GM18873 (cell line): ENCODE measurements around the gene E2F4.

Source experiments
- ATAC-seq: cut with Tn5 transposase; IDR thresholded peaks from one replicate; pipeline ENCODE4 v1.9.1; 2021; ENCODE audit warnings: mild to moderate bottlenecking, moderate library complexity, moderate number of reproducible peaks; ENCODE audit not compliant: unreplicated experiment, low FRiP score

E2F4 gene

GRCh38 chr16:67191995-67192681 lies at the start of gene E2F4:
TSS of gene E2F4 (plus strand) at chr16:67192155. CDS start at chr16:67192228, 73 bp downstream.
- peak; percentile 56 for ATAC-seq

GRCh38 chr16:67142342-67142741 lies 49.6 kb upstream of the E2F4 start:
- ATAC-seq: no peak

DNA sequence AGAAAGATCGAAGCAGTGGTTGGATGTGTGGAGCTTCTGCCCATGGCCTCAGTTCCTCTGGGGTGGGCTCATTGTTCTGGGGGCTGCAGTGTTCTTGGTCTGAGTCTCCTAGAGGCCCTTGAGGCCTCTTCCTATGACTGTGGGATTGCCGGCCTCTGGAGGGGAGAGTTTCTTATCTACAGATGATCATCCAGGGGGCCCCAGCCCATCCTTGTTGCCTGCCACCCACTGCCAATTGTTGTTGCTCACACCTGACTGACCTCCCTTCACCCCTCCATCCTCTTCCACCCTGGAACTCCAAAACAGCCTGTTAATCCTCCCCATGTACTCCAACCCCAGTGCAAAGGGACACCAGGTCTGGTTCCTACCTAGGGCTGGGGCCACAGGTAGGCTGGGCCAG lies 47.0 kb upstream of the E2F4 start:
- no peak for ATAC-seq

DNA sequence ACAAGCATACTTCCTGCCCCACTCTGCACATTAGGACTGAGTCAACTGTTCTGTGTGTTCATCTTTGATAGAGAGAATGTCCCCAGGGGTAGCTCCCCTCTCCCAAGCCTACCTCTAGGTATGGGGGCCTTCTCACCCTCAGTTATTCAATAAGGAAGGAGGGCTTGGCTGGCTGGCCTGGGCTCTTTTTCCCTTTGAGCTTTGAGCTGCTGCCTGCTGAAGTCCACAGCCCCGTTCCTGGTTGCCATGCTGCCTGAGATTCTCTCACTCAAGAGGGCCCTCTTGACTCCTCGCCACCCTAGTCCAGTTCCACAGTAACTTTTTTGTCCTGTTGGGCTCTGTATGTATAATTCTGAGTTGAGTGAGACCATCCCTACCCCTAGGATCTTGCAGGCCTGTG lies 46.2 kb upstream of the E2F4 start:
- no peak for ATAC-seq

- no peak for ATAC-seq
Observed at GRCh38 chr16:67146523-67147357, 45.2 kb upstream of the E2F4 start.

GRCh38 chr16:67147437-67148140 lies 44.4 kb upstream of the E2F4 start:
- ATAC-seq: no peak

GRCh38 chr16:67148221-67148620 lies 43.7 kb upstream of the E2F4 start:
- no peak for ATAC-seq

DNA sequence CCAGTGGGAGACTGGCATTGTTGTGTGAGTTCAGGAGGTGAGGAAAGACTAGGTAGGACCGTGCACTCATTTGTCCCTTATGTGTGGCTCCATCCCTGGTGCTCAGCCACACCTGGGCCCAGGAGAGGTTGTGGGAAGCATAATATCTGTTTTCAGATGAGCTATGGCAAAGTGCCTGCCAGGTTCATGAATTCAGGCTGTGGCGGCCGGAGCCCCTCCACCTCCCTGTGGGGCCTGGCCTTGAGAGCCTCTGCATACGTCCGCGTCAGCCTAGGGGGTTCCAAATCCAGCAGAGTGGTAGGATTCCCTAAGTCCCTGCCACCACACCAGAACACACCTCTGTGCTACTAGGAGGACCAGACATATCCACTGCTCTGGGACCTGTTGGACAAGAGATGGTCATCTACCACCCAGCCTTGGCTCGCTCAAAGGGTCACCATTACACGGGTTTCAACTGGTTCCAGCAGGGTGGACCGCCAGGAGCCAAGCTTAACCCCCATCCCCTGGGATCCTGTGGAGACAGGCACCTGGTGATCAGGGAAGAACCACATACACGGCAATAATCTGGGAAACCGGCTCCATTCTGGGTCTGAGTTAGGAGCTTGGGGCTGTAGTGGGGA lies 43.2 kb upstream of the E2F4 start:
- no peak for ATAC-seq

GRCh38 chr16:67149276-67150046 lies 42.5 kb upstream of the E2F4 start:
- ATAC-seq: no peak

- no peak for ATAC-seq
Observed at GRCh38 chr16:67150047-67150832, 41.7 kb upstream of the E2F4 start.

- ATAC-seq: no peak
Observed at GRCh38 chr16:67150833-67151396, 41.0 kb upstream of the E2F4 start, which contains the start of gene B3GNT9. TSS of gene B3GNT9 (minus strand) at chr16:67150998. CDS start at chr16:67150485, 513 bp downstream.

GRCh38 chr16:67151431-67152097 lies 40.4 kb upstream of the E2F4 start:
- no peak for ATAC-seq

- no peak for ATAC-seq
Observed at GRCh38 chr16:67154578-67155294, 37.2 kb upstream of the E2F4 start.

- ATAC-seq: no peak
Observed at GRCh38 chr16:67155295-67156142, 36.4 kb upstream of the E2F4 start.

DNA sequence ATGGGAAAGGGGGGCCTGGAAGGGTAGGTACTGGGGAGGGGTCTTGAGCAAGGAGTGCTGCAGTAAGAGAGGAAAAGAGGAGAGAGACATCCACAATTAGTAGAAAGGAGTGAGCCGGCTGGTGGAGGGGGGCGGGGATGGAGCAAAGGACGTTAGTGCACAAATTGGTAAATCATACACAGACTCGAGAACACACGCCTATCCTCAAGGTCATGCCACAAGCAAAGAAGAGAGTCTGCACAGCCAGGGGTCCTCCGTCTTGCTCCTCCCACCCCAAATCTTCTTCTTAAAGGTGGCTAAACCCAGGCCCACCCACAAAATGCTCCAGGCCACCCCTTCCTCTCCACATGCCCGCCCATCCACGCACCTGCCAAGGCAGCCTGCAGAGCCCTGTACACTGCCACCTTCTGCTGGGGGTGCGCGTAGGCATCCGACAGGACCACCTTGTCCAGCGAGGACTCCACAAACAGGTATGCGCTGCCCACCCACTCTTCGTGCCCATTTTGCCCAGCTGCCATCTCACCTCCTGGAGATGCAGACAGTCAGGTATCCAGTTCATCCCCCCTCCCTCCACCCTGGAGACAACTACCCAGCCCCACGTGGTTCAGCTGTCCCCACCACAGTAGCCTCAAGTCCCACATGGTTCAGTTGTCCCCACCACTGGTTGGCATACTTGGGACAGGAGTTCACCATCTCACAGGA lies 35.7 kb upstream of the E2F4 start:
- no peak for ATAC-seq

DNA sequence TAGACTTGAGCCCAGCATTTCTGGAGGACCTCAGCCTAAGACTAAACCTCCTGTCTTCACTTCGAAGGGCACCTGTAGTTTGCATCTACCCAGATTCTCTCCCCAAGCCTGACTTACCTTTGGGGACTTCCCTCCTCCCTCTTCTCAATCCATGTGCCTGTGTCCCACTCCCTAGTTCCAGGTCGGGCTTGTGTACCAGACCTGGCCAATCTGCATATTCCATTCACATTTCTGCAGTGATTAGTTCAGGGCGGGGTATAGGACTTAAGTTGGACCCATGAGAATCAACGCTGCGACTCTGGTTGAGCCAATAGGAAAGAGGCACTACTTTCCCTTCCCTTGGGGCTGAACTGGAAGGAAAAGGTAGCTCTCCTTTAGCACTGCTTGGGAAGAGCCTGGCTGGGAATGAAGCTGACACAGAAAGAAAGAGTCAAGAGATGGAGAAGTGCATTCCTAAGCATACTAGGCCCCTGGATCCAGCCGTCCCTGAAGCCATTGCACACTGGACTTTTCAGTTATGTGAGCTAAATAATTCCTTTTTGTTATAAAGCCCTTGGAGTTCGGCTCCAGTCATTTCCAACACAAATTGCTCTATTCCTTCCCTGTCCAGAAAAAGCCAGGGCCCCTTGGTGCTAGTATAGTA lies 34.7 kb upstream of the E2F4 start:
- ATAC-seq: no peak
